ENCODE measurements around the gene MAP1B.

Gene MAP1B

DNA sequence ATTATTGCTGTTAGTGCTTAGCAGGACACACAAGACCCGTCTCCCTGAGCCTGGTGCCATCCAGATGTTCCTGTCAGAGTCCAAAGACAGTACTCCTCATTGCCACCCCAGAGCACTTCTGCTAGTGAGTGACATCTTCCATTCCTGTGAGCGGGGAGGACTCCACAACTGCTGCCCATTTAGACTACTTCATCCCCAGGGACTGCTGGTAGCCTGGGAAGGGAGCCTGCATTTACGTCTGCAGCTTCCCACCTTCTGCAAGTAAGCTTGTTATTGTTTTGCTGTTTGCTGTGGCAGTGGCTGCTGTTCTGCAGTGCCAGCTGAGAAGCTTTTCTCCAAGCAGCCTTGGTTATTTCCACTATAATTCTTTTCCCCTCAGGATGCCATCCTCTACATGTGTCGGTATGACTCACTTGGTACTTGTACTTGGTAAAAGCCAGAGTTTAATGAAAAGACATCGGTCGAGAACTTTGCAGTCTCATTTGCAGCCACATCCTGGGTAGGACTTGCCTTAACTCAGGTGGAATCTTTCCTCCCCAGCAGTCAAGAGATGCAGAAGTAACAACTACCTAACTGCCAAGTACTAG is 10.6 kb upstream of the MAP1B start:
- no peak for DNase-seq (ENCODE audit: low read depth in 2 of 2)

DNA sequence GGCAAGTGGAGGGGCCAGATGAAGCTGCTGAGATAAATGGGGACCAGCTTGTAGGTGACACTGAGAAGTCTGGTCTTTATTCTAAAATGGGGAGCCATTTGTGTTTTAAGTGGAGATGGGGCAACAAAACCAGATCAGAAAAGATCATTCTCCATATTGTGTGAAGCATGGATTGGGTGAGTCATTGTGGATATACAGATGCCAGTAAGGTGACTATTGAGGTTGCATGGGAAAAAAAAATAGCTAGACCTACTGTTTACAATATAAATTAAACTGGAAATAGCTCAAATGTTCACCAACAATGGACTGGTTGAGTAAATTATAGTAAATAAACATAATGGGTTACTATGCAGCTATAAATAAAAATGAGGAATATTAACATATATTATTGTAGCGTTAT is 5.4 kb upstream of the MAP1B start:
- DNase-seq (ENCODE audit: low read depth in 2 of 2), result no peak

GRCh38 chr5:72106817-72107130 is 501 bp upstream of the MAP1B start:
- DNase-seq (ENCODE audit: low read depth in 2 of 2), result no peak

GRCh38 chr5:72107901-72108201 is 576 bp downstream of the MAP1B start:
- DNase-seq (ENCODE audit: low read depth in 2 of 2), result no peak

DNA sequence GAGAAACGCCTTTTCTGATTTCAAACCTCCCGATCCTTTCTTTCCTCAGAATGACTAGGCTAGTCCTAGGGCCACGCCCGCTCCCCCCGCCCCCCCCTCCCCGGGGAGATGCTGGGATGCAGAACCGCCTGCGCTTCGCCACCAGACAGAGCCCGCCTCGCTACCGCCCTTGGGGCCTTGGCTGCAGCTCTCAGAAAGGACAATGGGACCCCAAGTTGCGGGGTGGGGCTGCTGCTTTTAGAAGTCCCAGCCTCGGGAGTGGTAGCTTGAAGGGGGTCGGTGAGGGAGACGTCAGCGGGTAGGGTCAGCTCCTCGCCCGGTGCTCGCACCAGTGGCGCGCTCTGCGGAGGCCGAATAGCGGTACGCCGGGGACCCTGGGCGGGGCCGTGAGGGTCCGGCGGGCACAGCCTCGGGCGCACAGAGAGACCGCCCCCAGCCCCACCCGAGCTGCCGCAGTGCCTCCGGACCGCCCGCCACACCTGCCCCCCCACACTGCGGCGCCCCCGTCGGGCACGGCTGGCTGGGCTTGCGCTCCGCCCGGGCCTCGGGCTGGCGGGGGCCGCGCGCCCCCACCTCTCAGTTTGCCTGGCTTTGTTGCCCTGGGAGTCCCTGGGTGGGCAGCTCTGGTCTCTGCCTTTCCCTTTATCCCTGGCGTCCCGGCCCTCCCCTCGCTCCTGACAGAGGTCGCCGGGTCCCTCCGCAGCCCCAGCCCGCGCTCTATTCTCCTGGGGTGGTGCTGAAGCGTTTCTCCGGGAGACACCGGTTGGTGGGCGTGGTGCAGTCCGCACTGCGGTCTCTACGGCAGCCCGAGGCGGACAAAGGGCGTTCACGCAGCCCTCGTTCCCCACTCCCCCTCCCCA is 1.2 kb downstream of the MAP1B start:
- no peak for DNase-seq (ENCODE audit: low read depth in 2 of 2)

DNA sequence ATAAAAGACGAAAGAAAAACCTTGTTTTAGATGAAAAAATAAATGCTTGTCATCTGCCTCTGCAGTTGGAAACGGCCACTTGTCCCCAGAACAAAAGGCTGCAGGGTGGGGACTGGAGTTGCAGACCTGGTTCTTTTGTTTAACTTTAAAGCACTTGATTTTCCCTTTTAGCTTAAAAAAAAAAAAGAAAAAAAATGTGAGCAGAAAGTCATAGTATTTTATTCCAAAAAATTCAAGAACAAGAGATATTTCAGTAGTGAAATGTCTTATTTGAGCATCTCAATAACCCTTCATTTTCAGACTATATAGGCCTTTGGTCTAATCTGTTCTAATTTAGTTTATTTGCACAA is 1.8 kb downstream of the MAP1B start:
- DNase-seq (ENCODE audit: low read depth in 2 of 2), result no peak

- no peak for DNase-seq (ENCODE audit: low read depth in 2 of 2)
These were observed 2.4 kb downstream of the MAP1B start for GRCh38 chr5:72109625-72110024.

DNA sequence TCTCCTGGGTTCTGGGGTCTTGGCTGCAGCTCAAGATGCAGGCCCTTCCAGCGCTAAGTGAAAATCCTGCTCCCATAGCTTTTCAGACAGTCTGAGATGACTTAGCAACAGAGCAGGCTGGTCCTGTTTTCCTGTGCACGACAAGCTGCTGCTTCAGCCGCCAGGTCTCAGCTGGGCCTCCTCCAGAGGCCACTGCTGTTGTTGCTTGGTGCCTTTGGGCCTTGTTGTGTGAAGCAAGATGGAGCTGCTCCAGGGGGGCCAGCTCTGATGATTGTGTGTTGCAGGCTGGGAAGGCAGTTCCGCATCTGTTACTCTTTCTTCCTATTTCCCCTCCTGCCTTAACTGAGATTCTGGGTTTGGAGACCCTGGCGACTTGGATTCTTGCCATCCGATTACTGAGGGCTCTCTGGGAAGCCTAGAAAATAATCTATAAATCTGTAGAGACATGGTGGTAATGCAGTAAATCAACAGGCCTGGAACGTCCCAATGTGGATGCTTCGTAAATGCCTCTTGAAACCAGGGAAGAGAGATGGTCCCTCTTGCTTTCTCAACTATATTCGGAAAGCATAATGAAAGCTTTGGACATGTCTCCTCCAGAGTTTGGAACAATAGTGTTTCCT is 3.2 kb downstream of the MAP1B start:
- no peak for DNase-seq (ENCODE audit: low read depth in 2 of 2)

- DNase-seq (ENCODE audit: low read depth in 2 of 2), result no peak
These were observed 5.1 kb downstream of the MAP1B start for GRCh38 chr5:72112389-72112788.

GRCh38 chr5:72114629-72115028 is 7.4 kb downstream of the MAP1B start:
- DNase-seq (ENCODE audit: low read depth in 2 of 2), result no peak

GRCh38 chr5:72115296-72115695 is 8.0 kb downstream of the MAP1B start:
- DNase-seq (ENCODE audit: low read depth in 2 of 2), result no peak

- no peak for DNase-seq (ENCODE audit: low read depth in 2 of 2)
These were observed 10.0 kb downstream of the MAP1B start for GRCh38 chr5:72117307-72117706.

- no peak for DNase-seq (ENCODE audit: low read depth in 2 of 2)
These were observed 13.9 kb downstream of the MAP1B start for GRCh38 chr5:72121052-72121779.

GRCh38 chr5:72121780-72122445 is 14.6 kb downstream of the MAP1B start:
- DNase-seq (ENCODE audit: low read depth in 2 of 2), result no peak

DNA sequence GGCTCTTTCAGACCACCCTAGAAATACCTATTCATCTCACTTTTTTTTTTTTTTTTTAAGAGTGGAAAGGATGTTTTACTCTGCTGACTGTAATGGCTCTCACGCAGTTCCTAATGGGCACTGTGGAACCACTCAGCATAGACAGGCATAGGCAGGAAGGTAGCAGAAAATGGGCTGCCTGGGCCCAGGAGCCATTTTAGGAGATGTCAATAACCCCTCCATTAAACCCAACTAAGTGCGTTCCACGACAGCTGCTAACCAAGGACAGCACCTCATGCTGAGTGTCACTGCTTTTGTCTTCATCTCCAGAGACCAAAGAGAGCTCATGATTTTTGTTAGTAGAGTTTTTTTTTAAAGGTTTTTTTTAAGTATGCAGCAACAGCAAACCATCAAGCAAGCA is 15.3 kb downstream of the MAP1B start:
- DNase-seq (ENCODE audit: low read depth in 2 of 2), result no peak

DNA sequence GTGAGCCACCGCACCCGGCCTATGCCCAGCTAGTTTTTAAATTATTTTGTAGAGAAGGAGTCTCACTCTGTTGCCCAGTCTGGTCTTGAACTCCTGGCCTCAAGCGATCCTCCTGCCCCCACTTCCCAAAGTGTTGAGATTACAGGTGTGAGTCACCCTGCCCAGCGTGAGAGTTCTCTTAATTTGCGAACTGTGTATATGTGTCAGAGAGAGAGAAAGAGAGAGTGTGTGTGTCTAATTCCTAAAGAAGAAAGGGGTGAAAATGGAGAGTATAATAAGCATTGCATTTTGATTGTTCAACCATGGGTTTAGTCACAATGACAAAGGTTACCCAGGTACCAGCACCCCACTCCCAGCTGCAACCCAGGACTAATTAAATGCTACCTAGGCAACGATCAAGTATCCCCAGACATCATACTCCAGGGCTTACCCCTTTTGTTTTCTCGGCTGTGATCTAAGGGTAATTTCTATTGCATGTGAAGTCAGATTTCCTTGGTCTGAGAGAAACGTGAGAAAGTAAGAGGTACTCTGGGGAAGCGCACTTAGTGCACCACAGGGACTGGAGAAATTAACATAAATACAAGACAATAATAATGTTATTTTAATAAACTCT is 16.6 kb downstream of the MAP1B start:
- DNase-seq (ENCODE audit: low read depth in 2 of 2), result no peak

- DNase-seq (ENCODE audit: low read depth in 2 of 2), result no peak
These were observed 18.1 kb downstream of the MAP1B start for GRCh38 chr5:72125271-72125940.

- no peak for DNase-seq (ENCODE audit: low read depth in 2 of 2)
These were observed 18.8 kb downstream of the MAP1B start for GRCh38 chr5:72125941-72126620.

GRCh38 chr5:72126796-72127195 is 19.5 kb downstream of the MAP1B start:
- no peak for DNase-seq (ENCODE audit: low read depth in 2 of 2)

GRCh38 chr5:72129725-72130124 is 22.4 kb downstream of the MAP1B start:
- DNase-seq (ENCODE audit: low read depth in 2 of 2), result no peak

GRCh38 chr5:72130351-72130761 is 23.1 kb downstream of the MAP1B start:
- DNase-seq (ENCODE audit: low read depth in 2 of 2), result no peak

Data from stimulated activated CD4-positive, alpha-beta T cell treated with anti-CD3 and anti-CD28 coated beads, Interleukin-4, amount 100 ng/mL, for 48 hours (primary cell).